ENCODE results near the gene RPL4.

GRCh38 chr15:66502491-66502890 is 2.2 kb downstream of the RPL4 start:
- no peak for TF ChIP-seq EZH2phosphoT487 (IDR thresholded peaks at IDR 0.05; ENCODE audit: unreplicated experiment)
- TF ChIP-seq POLR2AphosphoS5 (IDR thresholded peaks at IDR 0.05; ENCODE audit: low read depth): no peak
- no peak for TF ChIP-seq CTCF (conservative IDR thresholded peaks at IDR 0.05; ENCODE audit: low read depth in 2 of 2)
- TF ChIP-seq JUNB (IDR thresholded peaks at IDR 0.05; ENCODE audit: unreplicated experiment): no peak
- no peak for TF ChIP-seq ZNF114 (CRISPR knock-in tag; IDR thresholded peaks at IDR 0.05)
- TF ChIP-seq EZH2 (IDR thresholded peaks at IDR 0.05; ENCODE audit: low read depth, unreplicated experiment): no peak
- no peak for TF ChIP-seq STAT1 (IDR thresholded peaks at IDR 0.05; ENCODE audit: unreplicated experiment)
